T47D (cell line): ENCODE data around the gene ZBTB25.

Experiments
- DNase-seq, 2 experiments: peaks; one replicate each; pipeline versions ENCODE4 v3.0.0 to v3.0.0-alpha.2; 2011 to 2012; ENCODE audit warnings: low read depth in 1 of 2, low spot score in 1 of 2
- JUND ChIP-seq: IDR thresholded peaks from 2 replicates; pipeline ENCODE4 v1.6.1; 2012; ENCODE audit warnings: low read depth
- in situ Hi-C: cut with HindIII; loops from 2 replicates; pipeline ENCODE4 v1.10.0; 2016; ENCODE audit warnings: low sequenced_read_pairs, low pct_unique_long_range_greater_than_20kb

ZBTB25 gene, protein sequence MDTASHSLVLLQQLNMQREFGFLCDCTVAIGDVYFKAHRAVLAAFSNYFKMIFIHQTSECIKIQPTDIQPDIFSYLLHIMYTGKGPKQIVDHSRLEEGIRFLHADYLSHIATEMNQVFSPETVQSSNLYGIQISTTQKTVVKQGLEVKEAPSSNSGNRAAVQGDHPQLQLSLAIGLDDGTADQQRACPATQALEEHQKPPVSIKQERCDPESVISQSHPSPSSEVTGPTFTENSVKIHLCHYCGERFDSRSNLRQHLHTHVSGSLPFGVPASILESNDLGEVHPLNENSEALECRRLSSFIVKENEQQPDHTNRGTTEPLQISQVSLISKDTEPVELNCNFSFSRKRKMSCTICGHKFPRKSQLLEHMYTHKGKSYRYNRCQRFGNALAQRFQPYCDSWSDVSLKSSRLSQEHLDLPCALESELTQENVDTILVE

DNA sequence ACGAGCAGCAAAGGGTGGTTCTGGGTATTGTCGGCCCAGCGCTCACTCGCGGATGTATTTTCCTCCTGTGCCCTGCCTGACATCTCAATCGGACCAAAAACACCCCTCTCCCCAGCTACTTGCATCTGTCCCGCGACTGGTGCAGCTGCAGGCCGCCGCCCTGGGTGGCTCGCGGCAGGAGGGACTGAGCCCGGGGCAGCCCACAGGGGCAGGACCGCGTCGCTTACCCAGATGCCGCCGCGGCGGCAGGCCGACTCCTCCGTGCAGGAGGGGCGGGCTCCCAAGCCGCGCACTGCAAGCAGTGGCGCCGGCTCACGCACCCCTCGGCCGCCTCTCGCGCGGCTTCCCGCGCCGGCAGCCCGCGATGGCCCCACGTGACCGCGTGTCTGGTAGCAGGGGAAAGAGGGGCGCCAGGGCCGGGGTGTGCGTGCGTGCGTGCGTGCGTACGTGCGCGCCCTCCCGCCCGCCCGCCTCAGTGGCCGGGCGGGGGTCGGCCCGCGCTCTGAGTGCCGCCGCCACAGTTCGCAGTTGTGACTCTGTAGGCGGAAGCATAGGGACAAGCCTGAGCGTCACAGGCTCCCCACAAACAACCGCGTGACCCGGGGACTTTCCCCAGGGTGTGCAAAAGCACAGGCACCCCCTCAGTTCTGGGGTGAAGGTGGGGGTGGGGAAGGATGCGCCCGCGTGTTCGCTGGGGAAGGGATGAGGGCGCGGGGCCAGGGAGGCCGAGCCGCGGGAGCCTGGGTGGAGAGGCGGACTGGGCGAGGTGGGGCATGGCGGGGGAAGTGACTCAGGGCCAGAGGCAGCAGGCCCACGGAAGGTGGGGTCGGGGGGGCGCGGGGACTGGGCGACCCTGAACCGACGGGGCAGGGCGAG lies at the start of gene ZBTB25:
Gene ZBTB25, minus strand, starts transcription at position 405 of the 876 bp plus-strand sequence. CDS start 13,305 bp downstream, outside the sequence.
- no peak for TF ChIP-seq JUND
- in situ Hi-C loops = no loop called here
- DNase-seq = peak; percentile 84 to 97

DNA sequence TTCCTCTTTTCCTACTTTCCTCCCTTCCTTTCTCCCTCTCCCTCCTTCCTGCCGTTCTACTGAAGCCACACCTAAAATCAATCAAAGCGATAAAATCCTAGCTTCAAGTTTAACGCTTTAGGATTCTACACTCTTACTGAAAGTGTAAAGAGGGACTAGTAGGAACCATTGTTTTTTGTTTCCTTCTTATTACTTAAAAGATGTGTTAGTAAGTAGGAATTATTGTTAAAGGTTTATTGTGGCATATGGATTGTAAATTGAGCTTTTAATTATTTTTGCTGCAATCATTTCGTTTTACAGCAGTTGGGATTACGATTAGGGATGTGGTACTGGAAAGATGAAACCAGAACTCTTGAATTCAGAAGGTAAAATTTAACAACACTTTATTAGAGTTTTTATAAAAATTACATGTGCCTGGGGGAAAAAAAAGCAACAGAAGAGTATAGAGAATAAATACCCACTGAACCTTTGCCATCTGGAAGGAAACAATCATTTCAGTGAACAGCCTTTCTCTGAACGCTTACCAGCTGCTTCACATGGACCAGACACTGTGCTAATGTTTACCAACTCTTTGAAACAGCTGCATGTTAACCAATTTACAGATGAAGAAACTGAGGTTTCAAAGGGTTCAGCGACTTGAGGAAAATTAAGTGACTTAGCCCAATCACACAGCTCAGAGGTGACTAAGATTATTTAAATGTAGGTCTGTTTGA lies 47.1 kb upstream of the ZBTB25 start:
- TF ChIP-seq JUND = no peak
- DNase-seq = no peak
- in situ Hi-C loops = no loop called here

- DNase-seq = no peak
- in situ Hi-C loops = no loop called here
- TF ChIP-seq JUND = no peak
Observed at GRCh38 chr14:64549791-64550620, 46.4 kb upstream of the ZBTB25 start, which contains the start of gene PPP1R36. PPP1R36 (plus strand) TSS chr14:64549961; CDS start chr14:64549998, 37 bp downstream.

DNA sequence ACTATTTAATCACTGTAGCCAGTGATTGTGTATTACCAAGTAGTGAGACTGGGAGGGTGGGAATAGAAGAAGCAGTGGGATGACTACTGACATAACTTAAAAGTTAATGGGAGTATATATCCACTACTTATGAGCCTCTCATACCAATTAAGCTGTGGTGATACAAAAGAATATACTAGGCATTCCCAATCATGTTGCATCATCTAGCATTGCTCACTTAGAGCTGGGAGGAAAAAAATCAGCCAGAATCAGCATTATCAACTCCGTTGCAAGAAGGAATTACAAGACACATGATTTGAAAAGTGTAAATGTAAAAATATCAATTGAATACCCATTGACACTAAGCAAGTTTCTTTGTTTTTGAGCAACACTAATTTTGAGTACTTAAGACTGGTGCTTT lies 45.4 kb upstream of the ZBTB25 start:
- no peak for TF ChIP-seq JUND
- DNase-seq = no peak
- in situ Hi-C loops = no loop called here

GRCh38 chr14:64544607-64545312 lies 41.1 kb upstream of the ZBTB25 start:
- no peak for TF ChIP-seq JUND
- in situ Hi-C loops = no loop called here
- no peak for DNase-seq

- TF ChIP-seq JUND = no peak
- in situ Hi-C loops = no loop called here
- no peak for DNase-seq
Observed at GRCh38 chr14:64542836-64543201, 39.2 kb upstream of the ZBTB25 start.

- in situ Hi-C loops = no loop called here
- DNase-seq = peak in 1 of 2 experiments; percentile 22
- TF ChIP-seq JUND = no peak
Observed at GRCh38 chr14:64541972-64542835, 38.6 kb upstream of the ZBTB25 start.

GRCh38 chr14:64541261-64541971 lies 37.8 kb upstream of the ZBTB25 start:
- DNase-seq = no peak
- in situ Hi-C loops = no loop called here
- TF ChIP-seq JUND = no peak

DNA sequence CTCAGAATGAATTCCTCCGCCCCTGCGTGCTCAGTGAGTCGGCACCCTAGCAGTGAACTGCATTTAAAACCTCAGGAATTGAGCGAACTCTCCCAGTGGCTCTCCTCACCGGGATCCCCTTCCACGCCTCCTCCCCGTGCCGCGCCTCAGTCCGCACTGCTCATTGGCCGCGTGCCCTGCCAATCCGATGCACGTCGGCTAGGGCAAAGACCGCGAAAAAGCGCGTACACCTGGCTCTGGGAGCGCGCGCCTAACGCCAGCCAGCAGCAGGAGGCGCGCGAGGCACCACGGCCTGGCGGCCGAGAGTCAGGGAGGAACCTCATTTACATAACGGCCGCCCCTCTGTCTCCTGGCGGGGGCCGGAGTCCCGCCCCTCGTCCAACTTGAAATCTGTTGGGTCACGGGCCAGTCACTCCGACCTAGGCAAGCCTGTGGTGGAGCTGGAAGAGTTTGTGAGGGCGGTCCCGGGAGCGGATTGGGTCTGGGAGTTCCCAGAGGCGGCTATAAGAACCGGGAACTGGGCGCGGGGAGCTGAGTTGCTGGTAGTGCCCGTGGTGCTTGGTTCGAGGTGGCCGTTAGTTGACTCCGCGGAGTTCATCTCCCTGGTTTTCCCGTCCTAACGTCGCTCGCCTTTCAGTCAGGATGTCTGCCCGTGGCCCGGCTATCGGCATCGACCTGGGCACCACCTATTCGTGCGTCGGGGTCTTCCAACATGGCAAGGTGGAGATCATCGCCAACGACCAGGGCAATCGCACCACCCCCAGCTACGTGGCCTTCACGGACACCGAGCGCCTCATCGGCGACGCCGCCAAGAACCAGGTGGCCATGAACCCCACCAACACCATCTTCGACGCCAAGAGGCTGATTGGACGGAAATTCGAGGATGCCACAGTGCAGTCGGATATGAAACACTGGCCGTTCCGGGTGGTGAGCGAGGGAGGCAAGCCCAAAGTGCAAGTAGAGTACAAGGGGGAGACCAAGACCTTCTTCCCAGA lies 36.9 kb upstream of the ZBTB25 start, which contains the start of gene HSPA2:
Gene HSPA2, plus strand, starts transcription at position 534 of the 995 bp plus-strand sequence. Its CDS starts 109 bp downstream, at position 643.
- no peak for TF ChIP-seq JUND
- in situ Hi-C loops = no loop called here
- peak; percentile 99 to 100 for DNase-seq
